Ovary (tissue), 3 donors: ENCODE results near the gene ASB7.

Experiments
- CTCF ChIP-seq, 3 donors: fragments of 450-650 bp in 2 of 3; fragments of 200-600 bp in 1 of 3; IDR thresholded peaks; one replicate each; pipeline versions ENCODE4 v1.5.1 to v1.8.0; 2016 to 2022; ENCODE audit warnings: antibody characterized with exemption in 3 of 3, mild to moderate bottlenecking in 1 of 3
- POLR2A ChIP-seq: fragments of 450-650 bp; IDR thresholded peaks from one replicate; pipeline ENCODE4 v1.6.1; 2017; ENCODE audit warnings: antibody characterized with exemption, mild to moderate bottlenecking, moderate library complexity
- donor health status: DM: no; HTN: no; CAD: no.

GRCh38 chr15:100573526-100573925 is 28.9 kb upstream of the ASB7 start:
- TF ChIP-seq CTCF (IDR thresholded peaks at IDR 0.05) (no peak), POLR2A (no peak)
